HG02571 (cell line): ENCODE data around the gene ELN.
"Not testable (repeated sequence)": the region's sequence is repeated elsewhere in the genome, so short reads cannot be mapped to it uniquely, and the experiment has no call there.

Experiments
- ATAC-seq: cut with Tn5 transposase; IDR thresholded peaks from one replicate; pipeline ENCODE4 v1.9.1; 2021; ENCODE audit warnings: mild to moderate bottlenecking, moderate library complexity; ENCODE audit not compliant: unreplicated experiment

ELN gene

GRCh38 chr7:74000489-74001149, 27.4 kb upstream of the ELN start:
- ATAC-seq, result no peak

- no peak for ATAC-seq
These were observed 26.9 kb upstream of the ELN start for GRCh38 chr7:74001150-74001494.

DNA sequence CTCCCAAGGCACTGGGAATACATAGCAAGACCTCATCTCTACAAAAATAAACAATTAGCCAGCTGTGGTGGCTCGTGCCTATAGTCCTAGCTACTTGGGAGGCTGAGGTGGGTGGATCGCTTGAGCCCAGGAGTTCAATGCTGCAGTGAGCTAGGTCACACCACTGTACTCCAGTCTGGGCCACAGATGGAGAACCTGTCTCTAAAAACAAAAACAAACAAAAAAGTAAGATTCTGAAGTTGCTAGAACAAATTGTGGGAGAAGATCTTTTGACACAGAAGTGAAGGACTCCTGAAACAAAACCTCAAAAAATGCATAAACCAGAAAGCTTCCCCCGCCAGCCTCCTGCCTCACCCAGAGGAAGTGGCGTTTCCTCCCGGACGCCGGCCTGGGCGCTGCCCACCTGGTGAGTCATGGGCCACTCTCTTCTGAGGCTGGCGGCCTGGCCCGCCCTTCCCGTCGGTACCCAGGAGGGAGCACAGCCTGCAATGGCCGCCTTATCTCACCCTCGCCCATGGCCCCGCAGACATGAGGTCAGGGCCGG, 25.4 kb upstream of the ELN start:
- no peak for ATAC-seq

- no peak for ATAC-seq
These were observed 24.4 kb upstream of the ELN start for GRCh38 chr7:74003621-74004020.

DNA sequence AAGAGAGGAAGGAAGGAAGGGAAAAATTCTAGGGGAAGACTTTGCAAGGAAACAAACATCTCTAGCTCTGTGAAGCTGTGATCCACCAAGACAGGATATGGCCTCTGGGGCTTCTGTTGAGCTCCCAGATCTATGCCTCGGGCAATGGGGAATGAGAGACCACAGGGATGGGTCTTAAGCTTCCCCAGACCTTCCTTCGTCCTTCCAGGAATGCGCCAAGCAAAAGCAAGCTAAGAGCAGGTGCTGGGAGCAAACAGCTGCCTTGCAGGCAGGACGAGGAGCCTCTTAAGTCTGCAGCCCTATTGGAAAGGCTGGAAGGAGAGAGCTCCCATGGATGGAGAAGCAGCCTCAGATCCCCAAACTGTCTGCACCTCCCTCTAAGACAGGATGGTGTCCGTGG, 21.9 kb upstream of the ELN start:
- no peak for ATAC-seq

- no peak for ATAC-seq
These were observed 21.3 kb upstream of the ELN start for GRCh38 chr7:74006451-74007241.

DNA sequence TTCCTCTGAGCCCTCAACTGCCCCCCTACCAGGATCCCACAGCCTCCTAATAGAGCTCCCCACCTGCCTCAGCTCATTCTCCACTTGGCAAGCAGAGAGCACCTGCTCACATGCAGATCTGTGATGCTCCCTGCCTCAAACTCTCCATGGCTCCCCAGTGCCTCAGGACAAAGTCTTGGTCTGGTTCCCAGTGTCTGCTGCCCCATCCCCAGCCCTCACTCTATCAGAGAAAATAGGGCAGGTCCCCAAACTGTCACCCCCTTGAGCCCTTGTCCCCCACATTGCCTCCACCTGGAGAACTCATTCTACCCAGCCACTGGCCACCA, 20.8 kb upstream of the ELN start:
- ATAC-seq, result no peak

- no peak for ATAC-seq
These were observed 19.3 kb upstream of the ELN start for GRCh38 chr7:74008687-74009086.

GRCh38 chr7:74009719-74010118, 18.3 kb upstream of the ELN start:
- ATAC-seq, result no peak

- no peak for ATAC-seq
These were observed 17.6 kb upstream of the ELN start for GRCh38 chr7:74010407-74010806.

DNA sequence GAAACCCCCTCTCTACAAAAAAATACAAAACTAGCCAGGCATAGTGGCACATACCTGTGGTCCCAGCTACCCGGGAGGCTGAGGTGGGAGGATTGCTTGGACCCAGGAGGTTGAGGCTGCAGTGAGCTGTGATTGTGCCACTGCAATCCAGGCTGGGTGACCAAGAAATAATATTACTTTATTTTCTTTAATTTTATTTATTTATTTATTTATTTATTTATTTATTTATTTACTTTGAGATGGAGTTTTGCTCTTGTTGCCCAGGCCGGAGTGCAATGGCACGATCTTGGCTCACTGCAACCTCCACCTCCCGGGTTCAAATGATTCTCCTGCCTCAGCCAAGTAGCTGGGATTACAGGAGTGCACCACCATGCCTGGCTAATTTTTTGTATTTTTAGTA, 16.6 kb upstream of the ELN start:
- ATAC-seq, result not testable (repeated sequence)

DNA sequence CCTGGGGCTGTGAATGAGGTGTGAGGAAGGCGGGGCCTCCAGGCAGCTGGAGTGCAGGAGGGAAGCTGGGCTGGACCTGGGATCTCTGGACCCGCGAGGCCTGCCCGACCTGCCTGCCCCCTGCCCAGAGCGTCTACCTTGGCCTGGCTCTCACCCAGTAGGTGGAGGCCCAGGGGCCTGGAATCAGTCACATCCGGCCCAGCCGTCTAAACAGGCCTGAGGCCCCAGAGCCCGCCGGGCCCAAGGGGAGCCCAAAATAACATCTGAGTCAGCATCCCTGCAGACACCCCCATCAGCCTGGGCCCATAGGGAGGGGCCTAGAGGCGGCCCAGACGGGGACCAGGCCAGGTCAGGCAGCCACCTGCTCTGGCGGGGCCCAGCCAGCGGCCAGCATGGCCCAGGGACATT, 15.1 kb upstream of the ELN start:
- ATAC-seq, result peak; percentile 93

GRCh38 chr7:74013539-74014272, 14.3 kb upstream of the ELN start:
- no peak for ATAC-seq

DNA sequence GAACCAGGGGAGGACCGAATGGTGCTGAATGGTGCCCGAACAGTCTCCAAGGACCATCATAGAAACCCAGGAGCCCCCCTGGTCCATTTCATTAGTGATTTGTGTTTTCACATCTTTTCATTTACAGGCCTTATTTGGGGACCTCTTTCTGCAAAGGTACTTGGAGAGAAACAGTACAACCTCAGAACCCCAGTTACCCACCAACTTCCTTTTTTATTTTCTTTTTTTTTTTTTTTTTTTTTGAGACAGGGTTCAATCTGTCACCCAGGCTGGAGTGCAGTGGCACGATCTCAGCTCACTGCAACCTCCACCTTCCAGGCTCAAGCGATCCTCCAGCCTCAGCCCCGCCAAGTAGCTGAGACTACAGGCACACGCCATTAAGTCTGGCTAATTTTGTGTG, 13.0 kb upstream of the ELN start:
- ATAC-seq, result no peak

GRCh38 chr7:74015670-74016069, 12.3 kb upstream of the ELN start:
- ATAC-seq, result no peak

- ATAC-seq, result no peak
These were observed 10.8 kb upstream of the ELN start for GRCh38 chr7:74017125-74017524.

DNA sequence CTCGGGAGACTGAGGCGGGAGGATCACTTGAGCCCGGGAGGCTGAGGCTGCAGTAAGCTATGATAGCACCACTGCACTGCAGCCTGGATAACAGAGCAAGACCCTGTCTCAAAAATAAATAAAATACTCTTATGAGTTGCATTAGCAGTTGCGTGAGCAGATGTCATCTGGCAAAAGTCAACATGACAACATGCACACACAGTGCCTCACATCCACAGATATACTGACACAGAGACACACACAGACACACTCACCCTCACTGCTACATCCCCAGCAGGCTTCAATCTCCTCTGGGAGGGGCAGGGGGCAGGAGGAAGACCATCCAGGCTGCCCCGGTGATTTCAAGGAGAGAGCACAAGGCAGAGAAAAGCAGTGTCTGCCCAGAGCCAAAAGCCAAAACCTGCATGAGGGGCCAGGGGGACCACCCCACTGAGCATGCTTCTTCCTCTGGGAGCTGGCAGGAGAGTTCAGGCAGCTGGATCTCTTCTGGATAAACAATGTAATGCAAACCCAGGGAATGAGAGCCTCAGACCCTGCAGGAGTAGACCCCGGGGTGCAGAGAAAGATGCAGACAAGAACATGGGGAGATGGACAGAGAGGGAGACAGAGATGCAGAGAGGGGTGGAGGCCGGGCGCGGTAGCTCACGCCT, 9.6 kb upstream of the ELN start:
- ATAC-seq, result no peak

GRCh38 chr7:74019149-74019548, 8.8 kb upstream of the ELN start:
- no peak for ATAC-seq

DNA sequence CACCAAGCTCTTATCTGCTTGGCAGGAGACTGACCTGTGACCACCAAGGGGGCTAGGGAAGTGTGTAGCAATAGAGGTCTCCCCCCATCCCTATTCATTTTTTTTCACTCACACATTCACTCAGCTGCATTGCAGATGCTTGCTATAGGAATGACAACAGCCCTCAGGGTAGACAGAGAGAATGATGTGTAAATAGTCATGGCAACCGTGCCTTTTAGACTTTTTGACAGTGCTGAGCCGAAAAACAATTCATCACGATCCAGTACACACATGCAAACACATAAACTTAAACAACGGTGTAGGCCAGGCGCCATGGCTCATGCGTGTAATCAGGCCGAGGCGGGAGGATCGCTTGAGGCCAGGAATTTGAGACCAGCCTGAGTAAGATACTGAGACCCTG, 7.6 kb upstream of the ELN start:
- ATAC-seq, result no peak

- ATAC-seq, result no peak
These were observed 6.2 kb upstream of the ELN start for GRCh38 chr7:74021546-74022320.

- ATAC-seq, result no peak
These were observed 5.5 kb upstream of the ELN start for GRCh38 chr7:74022507-74022906.
